WTC11 (cell line): ENCODE results near the gene MACROD2. TPM values are rescaled to one million over a fixed set of nuclear protein-coding genes. Genes with fewer than 3 reads are reported as not detected.

ENCODE experiments used
- ATAC-seq: fragments of 200-7000 bp; cut with Tn5 transposase; 2 replicates; pipeline ENCODE4 v1.10.0; 2021; ENCODE audit warnings: mild to moderate bottlenecking, moderate library complexity
- CTCF ChIA-PET: fragments of 300-600 bp; sonication (Branson Sonifier 250); formaldehyde crosslinking; loops from one replicate; lab custom pipeline; 2021; ENCODE audit warnings: antibody characterized with exemption; lab: Charles Lee
- POLR2A ChIA-PET: fragments of 350-600 bp; sonication (Branson Sonifier 250); formaldehyde crosslinking; loops from one replicate; lab custom pipeline; 2021; ENCODE audit warnings: antibody characterized with exemption; lab: Charles Lee
- DNase-seq: peaks from one replicate; pipeline ENCODE4 v3.0.0; 2021; ENCODE audit warnings: low spot score
- H3K27ac Mint-ChIP-seq: 2 replicates; pipeline ENCODE4 v1.8.0; 2021; ENCODE audit warnings: mixed read lengths
- H3K27me3 Mint-ChIP-seq: 2 replicates; pipeline ENCODE4 v1.8.0; 2021; ENCODE audit warnings: low read depth, mild to moderate bottlenecking, moderate library complexity, mixed read lengths
- H3K36me3 Mint-ChIP-seq: 2 replicates; pipeline ENCODE4 v1.8.0; 2021; ENCODE audit warnings: mixed read lengths
- H3K4me1 Mint-ChIP-seq: 2 replicates; pipeline ENCODE4 v1.8.0; 2022; ENCODE audit warnings: mixed read lengths
- H3K4me3 Mint-ChIP-seq: 2 replicates; pipeline ENCODE4 v1.8.0; 2021; ENCODE audit warnings: mild to moderate bottlenecking, moderate library complexity, mixed read lengths
- H3K9me3 Mint-ChIP-seq: 2 replicates; pipeline ENCODE4 v1.8.0; 2021; ENCODE audit warnings: mixed read lengths
- ESRRA ChIP-seq: sonication (generic); formaldehyde crosslinking; IDR thresholded peaks from 2 replicates; pipeline ENCODE4 v1.8.1; 2022; ENCODE audit warnings: mild to moderate bottlenecking, missing genetic modification reagents, borderline replicate concordance
- GRHL2 ChIP-seq: fragments of 250-450 bp; sonication (Bioruptor Pico); IDR thresholded peaks from 2 replicates; pipeline ENCODE4 v1.8.0; 2022; ENCODE audit warnings: mild to moderate bottlenecking, moderate library complexity; ENCODE audit not compliant: insufficient replicate concordance, severe bottlenecking
- IRF2 ChIP-seq: sonication (generic); formaldehyde crosslinking; IDR thresholded peaks from 2 replicates; pipeline ENCODE4 v1.8.0; 2022; ENCODE audit warnings: low read depth, missing genetic modification reagents, borderline replicate concordance
- SP1 ChIP-seq: sonication (generic); formaldehyde crosslinking; conservative IDR thresholded peaks from 2 replicates; pipeline ENCODE4 v1.8.1; 2022; ENCODE audit warnings: missing genetic modification reagents
- TCF7 ChIP-seq: sonication (generic); formaldehyde crosslinking; IDR thresholded peaks from 2 replicates; pipeline ENCODE4 v1.8.0; 2022; ENCODE audit warnings: mild to moderate bottlenecking, low read depth, missing genetic modification reagents, moderate library complexity
- ZNF121 ChIP-seq: sonication (generic); formaldehyde crosslinking; IDR thresholded peaks from 2 replicates; pipeline ENCODE4 v1.8.0; 2023; ENCODE audit warnings: missing genetic modification reagents
- total RNA-seq: library from RNA; stranded (reverse); gene quantifications from 3 replicates; pipeline ENCODE4 v1.2.3, GENCODE V29; 2021
- TF ChIP-seq, protein P1 (sequence below): sonication (generic); formaldehyde crosslinking; IDR thresholded peaks from 2 replicates; pipeline ENCODE4 v1.8.0; 2022; ENCODE audit warnings: missing genetic modification reagents
- TF ChIP-seq, protein P2 (sequence below): fragments of 250-450 bp; sonication (Bioruptor Pico); IDR thresholded peaks from 2 replicates; pipeline ENCODE4 v1.9.0; 2021; ENCODE audit warnings: mild to moderate bottlenecking
- TF ChIP-seq, protein P3 (sequence below): sonication (generic); formaldehyde crosslinking; IDR thresholded peaks from 2 replicates; pipeline ENCODE4 v1.8.1; 2022; ENCODE audit warnings: low read depth, missing genetic modification reagents, borderline replicate concordance
- TF ChIP-seq, protein P4 (sequence below): sonication (generic); formaldehyde crosslinking; IDR thresholded peaks from 2 replicates; pipeline ENCODE4 v1.8.1; 2022; ENCODE audit warnings: mild to moderate bottlenecking, moderate library complexity, missing genetic modification reagents
- TF ChIP-seq, protein P5 (sequence below): sonication (generic); formaldehyde crosslinking; IDR thresholded peaks from 2 replicates; pipeline ENCODE4 v1.8.0; 2023; ENCODE audit warnings: mild to moderate bottlenecking, missing genetic modification reagents
- TF ChIP-seq, protein P6 (sequence below): sonication (generic); formaldehyde crosslinking; conservative IDR thresholded peaks from 2 replicates; pipeline ENCODE4 v1.8.1; 2023; ENCODE audit warnings: mild to moderate bottlenecking, low read depth, missing genetic modification reagents, moderate library complexity

MACROD2 gene
- total RNA-seq, 1 experiment from 2014 or later, result 4.1 TPM

DNA sequence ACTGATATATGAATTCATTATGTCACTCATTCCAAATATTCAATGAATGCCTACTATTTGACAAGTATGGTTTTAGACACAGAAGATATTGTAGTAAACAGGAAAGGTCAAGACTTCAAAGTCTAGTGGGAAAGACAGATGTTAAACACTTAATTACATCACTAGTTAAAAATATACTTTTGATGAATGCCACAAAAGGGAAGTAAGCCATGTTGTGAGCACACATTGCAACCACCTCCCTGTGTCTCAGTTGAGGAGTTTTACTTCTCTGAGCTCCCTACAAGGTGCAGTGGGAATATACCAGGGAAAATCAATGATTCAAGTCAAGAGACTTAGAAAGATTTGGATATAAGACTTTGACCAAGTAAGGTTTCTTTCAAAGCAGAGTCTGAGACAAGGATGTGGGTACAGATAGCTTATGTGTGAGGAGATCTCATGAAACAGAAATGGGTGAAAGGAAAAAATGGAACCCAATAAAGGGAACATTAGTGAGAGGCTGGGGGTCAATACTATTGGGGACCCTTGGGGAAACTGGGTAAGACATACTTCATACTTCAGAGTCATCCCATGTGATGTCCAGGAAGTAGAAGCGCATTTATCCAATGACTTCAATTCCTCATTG is 2074.2 kb downstream of the MACROD2 start:
- POLR2A ChIA-PET, result no interaction called here

DNA sequence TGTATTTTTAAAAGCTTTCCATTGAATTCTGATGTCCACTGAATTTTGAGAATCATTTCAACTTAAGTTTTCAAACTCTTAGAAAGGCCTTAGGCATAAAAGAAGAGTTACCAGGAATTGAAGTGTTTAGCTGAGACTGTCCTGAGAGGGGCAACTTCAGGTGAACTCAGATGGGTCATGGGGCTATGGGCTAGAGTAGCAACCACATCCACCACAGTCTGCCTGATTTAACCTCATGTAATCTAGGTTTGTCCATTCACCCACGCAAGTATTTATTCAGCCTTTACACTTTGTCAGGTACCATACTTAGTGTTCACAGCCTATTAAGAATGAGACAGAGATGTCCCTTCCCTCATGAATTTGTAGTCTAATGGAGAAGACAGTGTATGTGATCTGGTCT is 2076.9 kb downstream of the MACROD2 start:
- H3K27ac Mint-ChIP-seq, result no peak overlapping the region
- peaks cover 5% of the 10 kb centered on the region; the same call in 1 of the 2 replicates for H3K36me3 Mint-ChIP-seq
- no peaks in the 10 kb centered on the region for H3K4me1 Mint-ChIP-seq
- TF ChIP-seq GRHL2 (no peak), IRF2 (no peak), ESRRA (CRISPR knock-in tag) (no peak)
- TF ChIP-seq, protein P1, sequence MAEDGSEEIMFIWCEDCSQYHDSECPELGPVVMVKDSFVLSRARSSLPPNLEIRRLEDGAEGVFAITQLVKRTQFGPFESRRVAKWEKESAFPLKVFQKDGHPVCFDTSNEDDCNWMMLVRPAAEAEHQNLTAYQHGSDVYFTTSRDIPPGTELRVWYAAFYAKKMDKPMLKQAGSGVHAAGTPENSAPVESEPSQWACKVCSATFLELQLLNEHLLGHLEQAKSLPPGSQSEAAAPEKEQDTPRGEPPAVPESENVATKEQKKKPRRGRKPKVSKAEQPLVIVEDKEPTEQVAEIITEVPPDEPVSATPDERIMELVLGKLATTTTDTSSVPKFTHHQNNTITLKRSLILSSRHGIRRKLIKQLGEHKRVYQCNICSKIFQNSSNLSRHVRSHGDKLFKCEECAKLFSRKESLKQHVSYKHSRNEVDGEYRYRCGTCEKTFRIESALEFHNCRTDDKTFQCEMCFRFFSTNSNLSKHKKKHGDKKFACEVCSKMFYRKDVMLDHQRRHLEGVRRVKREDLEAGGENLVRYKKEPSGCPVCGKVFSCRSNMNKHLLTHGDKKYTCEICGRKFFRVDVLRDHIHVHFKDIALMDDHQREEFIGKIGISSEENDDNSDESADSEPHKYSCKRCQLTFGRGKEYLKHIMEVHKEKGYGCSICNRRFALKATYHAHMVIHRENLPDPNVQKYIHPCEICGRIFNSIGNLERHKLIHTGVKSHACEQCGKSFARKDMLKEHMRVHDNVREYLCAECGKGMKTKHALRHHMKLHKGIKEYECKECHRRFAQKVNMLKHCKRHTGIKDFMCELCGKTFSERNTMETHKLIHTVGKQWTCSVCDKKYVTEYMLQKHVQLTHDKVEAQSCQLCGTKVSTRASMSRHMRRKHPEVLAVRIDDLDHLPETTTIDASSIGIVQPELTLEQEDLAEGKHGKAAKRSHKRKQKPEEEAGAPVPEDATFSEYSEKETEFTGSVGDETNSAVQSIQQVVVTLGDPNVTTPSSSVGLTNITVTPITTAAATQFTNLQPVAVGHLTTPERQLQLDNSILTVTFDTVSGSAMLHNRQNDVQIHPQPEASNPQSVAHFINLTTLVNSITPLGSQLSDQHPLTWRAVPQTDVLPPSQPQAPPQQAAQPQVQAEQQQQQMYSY (CRISPR knock-in tag), result no peak
- no peak overlapping the region for H3K4me3 Mint-ChIP-seq
- no peak for DNase-seq
- POLR2A ChIA-PET, result no interaction called here
- CTCF ChIA-PET, result no interaction called here
- H3K27me3 Mint-ChIP-seq, result no peaks in the 10 kb centered on the region; the same call in 1 of the 2 replicates
- H3K9me3 Mint-ChIP-seq, result peaks cover 25% of the 10 kb centered on the region
- ATAC-seq, result no peak

More for the DNA sequence above, 2074.2 kb downstream of the MACROD2 start:
- Mint-ChIP-seq H3K4me1 (peaks cover 23% of the 10 kb centered on the region), H3K4me3 (no peak overlapping the region), H3K36me3 (peaks cover 5% of the 10 kb centered on the region; the same call in 1 of the 2 replicates), H3K27ac (no peak overlapping the region), H3K9me3 (peaks cover 25% of the 10 kb centered on the region), H3K27me3 (no peaks in the 10 kb centered on the region; the same call in 1 of the 2 replicates)
- CTCF ChIA-PET, result no interaction called here
- ATAC-seq (no peak), DNase-seq (no peak)
- TF ChIP-seq, protein P2, sequence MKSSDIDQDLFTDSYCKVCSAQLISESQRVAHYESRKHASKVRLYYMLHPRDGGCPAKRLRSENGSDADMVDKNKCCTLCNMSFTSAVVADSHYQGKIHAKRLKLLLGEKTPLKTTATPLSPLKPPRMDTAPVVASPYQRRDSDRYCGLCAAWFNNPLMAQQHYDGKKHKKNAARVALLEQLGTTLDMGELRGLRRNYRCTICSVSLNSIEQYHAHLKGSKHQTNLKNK (CRISPR knock-in tag), result no peak
- no peak for TF ChIP-seq TCF7 (CRISPR knock-in tag)
- TF ChIP-seq, protein P3, sequence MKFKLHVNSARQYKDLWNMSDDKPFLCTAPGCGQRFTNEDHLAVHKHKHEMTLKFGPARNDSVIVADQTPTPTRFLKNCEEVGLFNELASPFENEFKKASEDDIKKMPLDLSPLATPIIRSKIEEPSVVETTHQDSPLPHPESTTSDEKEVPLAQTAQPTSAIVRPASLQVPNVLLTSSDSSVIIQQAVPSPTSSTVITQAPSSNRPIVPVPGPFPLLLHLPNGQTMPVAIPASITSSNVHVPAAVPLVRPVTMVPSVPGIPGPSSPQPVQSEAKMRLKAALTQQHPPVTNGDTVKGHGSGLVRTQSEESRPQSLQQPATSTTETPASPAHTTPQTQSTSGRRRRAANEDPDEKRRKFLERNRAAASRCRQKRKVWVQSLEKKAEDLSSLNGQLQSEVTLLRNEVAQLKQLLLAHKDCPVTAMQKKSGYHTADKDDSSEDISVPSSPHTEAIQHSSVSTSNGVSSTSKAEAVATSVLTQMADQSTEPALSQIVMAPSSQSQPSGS (CRISPR knock-in tag), result no peak
- no peak for TF ChIP-seq IRF2
- TF ChIP-seq ZNF121 (CRISPR knock-in tag), result no peak
- TF ChIP-seq, protein P4, sequence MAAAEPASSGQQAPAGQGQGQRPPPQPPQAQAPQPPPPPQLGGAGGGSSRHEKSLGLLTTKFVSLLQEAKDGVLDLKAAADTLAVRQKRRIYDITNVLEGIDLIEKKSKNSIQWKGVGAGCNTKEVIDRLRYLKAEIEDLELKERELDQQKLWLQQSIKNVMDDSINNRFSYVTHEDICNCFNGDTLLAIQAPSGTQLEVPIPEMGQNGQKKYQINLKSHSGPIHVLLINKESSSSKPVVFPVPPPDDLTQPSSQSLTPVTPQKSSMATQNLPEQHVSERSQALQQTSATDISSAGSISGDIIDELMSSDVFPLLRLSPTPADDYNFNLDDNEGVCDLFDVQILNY (CRISPR knock-in tag), result no peak
- TF ChIP-seq SP1 (CRISPR knock-in tag), result no peak
- TF ChIP-seq, protein P5, sequence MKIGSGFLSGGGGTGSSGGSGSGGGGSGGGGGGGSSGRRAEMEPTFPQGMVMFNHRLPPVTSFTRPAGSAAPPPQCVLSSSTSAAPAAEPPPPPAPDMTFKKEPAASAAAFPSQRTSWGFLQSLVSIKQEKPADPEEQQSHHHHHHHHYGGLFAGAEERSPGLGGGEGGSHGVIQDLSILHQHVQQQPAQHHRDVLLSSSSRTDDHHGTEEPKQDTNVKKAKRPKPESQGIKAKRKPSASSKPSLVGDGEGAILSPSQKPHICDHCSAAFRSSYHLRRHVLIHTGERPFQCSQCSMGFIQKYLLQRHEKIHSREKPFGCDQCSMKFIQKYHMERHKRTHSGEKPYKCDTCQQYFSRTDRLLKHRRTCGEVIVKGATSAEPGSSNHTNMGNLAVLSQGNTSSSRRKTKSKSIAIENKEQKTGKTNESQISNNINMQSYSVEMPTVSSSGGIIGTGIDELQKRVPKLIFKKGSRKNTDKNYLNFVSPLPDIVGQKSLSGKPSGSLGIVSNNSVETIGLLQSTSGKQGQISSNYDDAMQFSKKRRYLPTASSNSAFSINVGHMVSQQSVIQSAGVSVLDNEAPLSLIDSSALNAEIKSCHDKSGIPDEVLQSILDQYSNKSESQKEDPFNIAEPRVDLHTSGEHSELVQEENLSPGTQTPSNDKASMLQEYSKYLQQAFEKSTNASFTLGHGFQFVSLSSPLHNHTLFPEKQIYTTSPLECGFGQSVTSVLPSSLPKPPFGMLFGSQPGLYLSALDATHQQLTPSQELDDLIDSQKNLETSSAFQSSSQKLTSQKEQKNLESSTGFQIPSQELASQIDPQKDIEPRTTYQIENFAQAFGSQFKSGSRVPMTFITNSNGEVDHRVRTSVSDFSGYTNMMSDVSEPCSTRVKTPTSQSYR (CRISPR knock-in tag), result no peak
- TF ChIP-seq, protein P6, sequence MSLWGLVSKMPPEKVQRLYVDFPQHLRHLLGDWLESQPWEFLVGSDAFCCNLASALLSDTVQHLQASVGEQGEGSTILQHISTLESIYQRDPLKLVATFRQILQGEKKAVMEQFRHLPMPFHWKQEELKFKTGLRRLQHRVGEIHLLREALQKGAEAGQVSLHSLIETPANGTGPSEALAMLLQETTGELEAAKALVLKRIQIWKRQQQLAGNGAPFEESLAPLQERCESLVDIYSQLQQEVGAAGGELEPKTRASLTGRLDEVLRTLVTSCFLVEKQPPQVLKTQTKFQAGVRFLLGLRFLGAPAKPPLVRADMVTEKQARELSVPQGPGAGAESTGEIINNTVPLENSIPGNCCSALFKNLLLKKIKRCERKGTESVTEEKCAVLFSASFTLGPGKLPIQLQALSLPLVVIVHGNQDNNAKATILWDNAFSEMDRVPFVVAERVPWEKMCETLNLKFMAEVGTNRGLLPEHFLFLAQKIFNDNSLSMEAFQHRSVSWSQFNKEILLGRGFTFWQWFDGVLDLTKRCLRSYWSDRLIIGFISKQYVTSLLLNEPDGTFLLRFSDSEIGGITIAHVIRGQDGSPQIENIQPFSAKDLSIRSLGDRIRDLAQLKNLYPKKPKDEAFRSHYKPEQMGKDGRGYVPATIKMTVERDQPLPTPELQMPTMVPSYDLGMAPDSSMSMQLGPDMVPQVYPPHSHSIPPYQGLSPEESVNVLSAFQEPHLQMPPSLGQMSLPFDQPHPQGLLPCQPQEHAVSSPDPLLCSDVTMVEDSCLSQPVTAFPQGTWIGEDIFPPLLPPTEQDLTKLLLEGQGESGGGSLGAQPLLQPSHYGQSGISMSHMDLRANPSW (CRISPR knock-in tag), result no peak
